Measurements from ENCODE around the gene RAVER2. TPM values are rescaled to one million over a fixed set of nuclear protein-coding genes. Genes with fewer than 3 reads are reported as not detected.

The RAVER2 gene
- total RNA-seq, 2 experiments from 2014 or later = 2.9 to 3.2 TPM

DNA sequence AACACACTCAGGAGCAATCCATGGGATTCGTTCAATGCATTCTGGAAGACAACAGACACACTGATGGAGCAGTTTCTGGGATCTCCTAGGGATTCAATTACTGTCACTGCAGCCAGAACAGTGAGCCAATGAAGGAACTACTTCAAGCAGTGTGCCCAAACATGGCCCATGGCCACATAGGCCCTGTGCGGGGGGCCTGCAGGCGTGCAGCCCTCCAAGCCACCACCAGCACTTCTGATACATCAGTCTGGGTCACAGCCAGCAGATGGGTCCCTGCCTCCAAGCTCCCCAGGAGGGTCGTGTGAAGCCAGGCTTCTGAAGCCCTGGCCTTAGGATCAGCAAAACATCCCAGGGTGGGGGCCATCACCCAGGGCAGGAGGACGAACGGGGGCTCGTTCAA, 99.3 kb downstream of the RAVER2 start:
- DNase-seq = no peak
- Mint-ChIP-seq H3K27me3 (no peaks in the 10 kb centered on the region), H3K27ac (peak overlapping the region; percentile 28), H3K36me3 (peaks cover 34% of the 10 kb centered on the region), H3K4me3 (no peak overlapping the region), H3K4me1 (ENCODE audit: low read depth) (no peaks in the 10 kb centered on the region), H3K9me3 (no peaks in the 10 kb centered on the region)
- intact Hi-C loops (cut with micrococcal nuclease) = no loop called here
- ChIA-PET CTCF (no interaction called here), POLR2A (no interaction called here)

DNA sequence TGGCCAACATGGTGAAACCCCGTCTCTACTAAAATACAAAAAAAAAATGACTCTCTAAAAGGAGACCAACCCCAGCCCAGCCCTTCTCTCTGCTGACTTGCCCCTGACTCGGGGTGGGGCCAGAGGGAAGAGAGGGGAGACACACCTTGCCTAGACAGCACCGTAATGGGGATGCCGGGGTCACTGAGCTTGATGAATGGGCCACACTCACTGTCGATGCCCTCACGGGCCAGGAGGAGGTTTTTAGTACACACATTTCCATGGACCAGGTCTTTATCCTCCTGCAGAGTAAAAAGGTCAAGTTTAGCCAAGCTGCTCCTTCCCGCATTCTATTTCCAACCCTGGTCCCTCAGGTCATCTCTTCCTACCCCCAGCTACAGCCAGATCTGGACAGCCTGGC, 99.7 kb downstream of the RAVER2 start:
- Mint-ChIP-seq H3K36me3 (peaks cover 34% of the 10 kb centered on the region), H3K9me3 (no peaks in the 10 kb centered on the region), H3K27me3 (no peaks in the 10 kb centered on the region), H3K27ac (no peak overlapping the region), H3K4me3 (no peak overlapping the region), H3K4me1 (ENCODE audit: low read depth) (no peaks in the 10 kb centered on the region)
- ChIA-PET CTCF (no interaction called here), POLR2A (no interaction called here)
- intact Hi-C loops (cut with micrococcal nuclease) = no loop called here
- no peak for DNase-seq

DNA sequence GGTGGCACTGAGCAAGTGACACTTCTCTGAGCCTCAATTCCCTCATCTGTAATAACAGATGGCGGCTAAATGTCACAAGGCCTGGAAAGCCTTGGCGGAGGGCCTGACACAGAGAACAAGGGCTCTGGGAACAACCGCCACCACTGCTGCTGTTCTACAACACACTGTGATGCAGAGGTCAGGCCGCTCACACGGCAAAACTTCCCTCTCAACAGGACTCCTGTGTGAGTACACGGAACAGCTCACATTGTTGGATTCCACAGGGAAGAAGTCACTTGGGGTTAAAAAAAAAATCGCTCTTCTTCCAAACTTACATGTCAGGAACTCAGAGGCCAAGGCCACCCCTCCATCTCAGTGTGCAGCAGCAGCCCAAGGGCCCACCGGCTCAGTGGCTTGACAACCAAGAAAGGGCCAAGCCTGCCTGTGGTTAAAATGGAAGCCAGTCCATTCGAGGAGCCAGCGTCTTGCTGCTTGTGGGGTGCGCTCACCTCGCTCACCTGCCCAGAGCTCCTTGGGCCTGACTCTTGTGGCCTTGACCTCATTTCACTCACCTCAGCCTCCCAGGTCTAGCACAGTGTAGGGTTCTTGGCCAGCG, 101.1 kb downstream of the RAVER2 start:
- ChIA-PET CTCF (no interaction called here), POLR2A (interaction anchor here (0.5 kb wide), 1 partner anchor 22 kb away, joined by 3 read pairs; no protein-coding TSS in a partner anchor)
- H3K36me3 Mint-ChIP-seq = peaks cover 32% of the 10 kb centered on the region
- no peak overlapping the region for H3K4me3 Mint-ChIP-seq
- DNase-seq = no peak
- no peaks in the 10 kb centered on the region for H3K4me1 Mint-ChIP-seq (ENCODE audit: low read depth)
- H3K27me3 Mint-ChIP-seq = no peaks in the 10 kb centered on the region
- H3K9me3 Mint-ChIP-seq = no peaks in the 10 kb centered on the region
- intact Hi-C loops (cut with micrococcal nuclease) = no loop called here
- H3K27ac Mint-ChIP-seq = no peak overlapping the region

DNA sequence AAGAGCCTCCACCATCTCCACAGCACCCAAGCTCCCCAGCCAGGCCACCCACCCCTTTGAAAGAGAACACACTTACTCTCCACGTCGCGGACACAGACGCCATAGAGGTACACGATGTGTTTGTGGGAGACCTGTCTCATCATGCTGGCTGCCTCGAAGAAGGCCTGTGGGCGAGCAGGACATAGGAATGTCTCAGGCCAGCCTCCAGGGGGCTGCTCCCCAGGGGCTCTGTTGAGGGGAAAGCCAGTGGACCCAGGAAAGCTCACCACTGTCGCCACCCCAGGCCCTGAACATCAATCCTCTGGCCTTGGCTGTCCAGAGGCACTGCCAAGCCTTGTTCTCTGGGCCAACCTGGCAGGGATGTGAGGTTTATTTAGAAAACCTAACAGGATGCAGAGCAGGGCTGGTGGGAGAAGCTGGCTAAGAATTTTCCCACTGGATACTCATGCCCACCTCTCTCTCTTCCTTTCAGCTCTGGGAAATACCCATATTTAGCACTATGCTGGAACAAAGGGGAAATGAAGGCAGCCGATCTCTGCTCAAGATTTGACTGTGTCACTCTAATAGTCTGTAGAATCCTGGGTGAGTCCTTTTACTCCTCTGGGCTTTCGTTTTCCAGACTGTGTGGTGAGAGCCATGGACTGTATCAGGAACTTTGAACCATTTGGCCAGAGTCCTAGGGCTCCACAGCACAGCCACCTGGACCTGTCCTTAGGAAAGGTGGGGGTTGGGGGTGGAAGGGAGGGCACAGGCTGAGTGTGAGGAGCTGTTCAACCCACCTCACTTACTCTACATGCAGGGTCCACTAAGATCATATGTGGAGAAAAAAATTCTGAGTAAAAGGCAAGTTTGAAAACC, 101.9 kb downstream of the RAVER2 start:
- H3K27ac Mint-ChIP-seq = peak overlapping the region; percentile 42
- H3K9me3 Mint-ChIP-seq = no peaks in the 10 kb centered on the region
- ChIA-PET POLR2A (no interaction called here), CTCF (no interaction called here)
- DNase-seq = no peak
- intact Hi-C loops (cut with micrococcal nuclease) = no loop called here
- peaks cover 27% of the 10 kb centered on the region for H3K36me3 Mint-ChIP-seq
- no peaks in the 10 kb centered on the region for H3K27me3 Mint-ChIP-seq
- H3K4me3 Mint-ChIP-seq = no peak overlapping the region
- H3K4me1 Mint-ChIP-seq (ENCODE audit: low read depth) = no peaks in the 10 kb centered on the region

DNA sequence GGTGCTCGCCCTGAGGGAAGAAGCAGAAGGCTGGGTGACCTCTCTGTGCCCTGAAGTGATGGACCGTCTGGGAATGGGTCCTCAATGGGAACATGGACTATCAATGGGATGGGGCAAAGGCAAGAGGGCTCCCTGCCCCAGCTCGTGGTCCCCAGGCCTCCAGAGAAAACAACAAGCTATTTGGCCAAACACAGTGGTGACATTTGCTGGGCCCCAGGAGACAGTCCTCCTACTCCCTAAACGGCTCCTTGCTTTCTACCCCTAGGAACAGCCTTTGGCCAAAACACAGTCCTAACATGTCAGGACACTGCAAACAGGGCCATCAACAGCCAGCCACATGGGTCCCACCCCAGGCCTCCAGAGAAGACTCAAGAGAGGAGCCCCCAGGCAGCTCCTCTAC, 102.8 kb downstream of the RAVER2 start:
- peaks cover 27% of the 10 kb centered on the region for H3K36me3 Mint-ChIP-seq

DNA sequence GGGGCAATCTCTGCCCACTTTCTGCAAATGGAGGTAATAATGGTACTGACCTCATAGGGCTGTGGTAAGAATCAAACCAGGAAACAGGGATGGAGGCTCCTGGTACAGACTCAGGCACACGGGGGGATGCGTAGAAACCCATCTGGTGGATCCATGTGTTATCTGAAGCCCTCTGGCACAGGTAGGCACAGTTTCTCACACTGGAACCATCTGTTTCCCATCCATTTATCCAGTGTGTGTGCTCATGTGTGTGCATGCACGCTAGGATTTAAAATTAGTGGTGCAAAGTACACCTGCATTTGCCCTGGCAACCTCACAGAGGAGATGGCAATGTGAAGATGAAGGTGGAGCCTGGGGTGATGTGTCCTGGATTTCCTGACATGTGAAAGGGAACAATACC, 103.3 kb downstream of the RAVER2 start:
- POLR2A ChIA-PET = no interaction called here
- no peaks in the 10 kb centered on the region for H3K9me3 Mint-ChIP-seq
- H3K4me3 Mint-ChIP-seq = no peak overlapping the region
- DNase-seq = no peak
- no peak overlapping the region for H3K27ac Mint-ChIP-seq
- peaks cover 27% of the 10 kb centered on the region for H3K36me3 Mint-ChIP-seq
- CTCF ChIA-PET = interaction anchor here (0.7 kb wide), 1 partner anchor 11 kb away, joined by 4 read pairs; no protein-coding TSS in a partner anchor
- intact Hi-C loops (cut with micrococcal nuclease) = no loop called here
- H3K27me3 Mint-ChIP-seq = no peaks in the 10 kb centered on the region
- no peaks in the 10 kb centered on the region for H3K4me1 Mint-ChIP-seq (ENCODE audit: low read depth)

More for the DNA sequence above, 102.8 kb downstream of the RAVER2 start:
- intact Hi-C loops (cut with micrococcal nuclease) = no loop called here
- no peak overlapping the region for H3K4me3 Mint-ChIP-seq
- H3K9me3 Mint-ChIP-seq = no peaks in the 10 kb centered on the region
- CTCF ChIA-PET = no interaction called here
- no peaks in the 10 kb centered on the region for H3K27me3 Mint-ChIP-seq
- H3K27ac Mint-ChIP-seq = no peak overlapping the region
- H3K4me1 Mint-ChIP-seq (ENCODE audit: low read depth) = no peaks in the 10 kb centered on the region
- no peak for DNase-seq
- POLR2A ChIA-PET = no interaction called here

DNA sequence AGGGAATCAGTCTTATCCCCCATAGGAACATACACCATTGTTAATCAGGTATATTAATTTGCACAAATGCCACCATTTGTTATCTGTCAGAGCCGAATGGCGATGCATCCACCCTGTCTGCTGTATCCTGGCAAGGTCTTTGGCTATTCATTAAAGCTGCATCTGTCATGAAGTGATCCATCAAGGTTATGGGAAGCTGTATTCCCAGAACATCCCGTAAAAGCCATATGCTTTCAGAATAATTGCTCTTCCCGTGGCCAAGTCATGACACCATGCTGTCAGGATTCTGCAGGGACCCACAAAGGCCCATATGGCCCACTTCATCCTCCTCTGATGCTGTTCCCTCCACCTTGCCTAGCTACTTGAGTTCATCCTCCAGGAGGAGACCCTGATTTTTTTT, 103.9 kb downstream of the RAVER2 start:
- no peak for DNase-seq
- Mint-ChIP-seq H3K27ac (no peak overlapping the region), H3K4me3 (no peak overlapping the region), H3K27me3 (no peaks in the 10 kb centered on the region), H3K9me3 (no peaks in the 10 kb centered on the region), H3K4me1 (ENCODE audit: low read depth) (no peaks in the 10 kb centered on the region), H3K36me3 (peaks cover 27% of the 10 kb centered on the region)
- ChIA-PET POLR2A (no interaction called here), CTCF (interaction anchor here (0.7 kb wide), 1 partner anchor 11 kb away, joined by 4 read pairs; no protein-coding TSS in a partner anchor)
- intact Hi-C loops (cut with micrococcal nuclease) = no loop called here

DNA sequence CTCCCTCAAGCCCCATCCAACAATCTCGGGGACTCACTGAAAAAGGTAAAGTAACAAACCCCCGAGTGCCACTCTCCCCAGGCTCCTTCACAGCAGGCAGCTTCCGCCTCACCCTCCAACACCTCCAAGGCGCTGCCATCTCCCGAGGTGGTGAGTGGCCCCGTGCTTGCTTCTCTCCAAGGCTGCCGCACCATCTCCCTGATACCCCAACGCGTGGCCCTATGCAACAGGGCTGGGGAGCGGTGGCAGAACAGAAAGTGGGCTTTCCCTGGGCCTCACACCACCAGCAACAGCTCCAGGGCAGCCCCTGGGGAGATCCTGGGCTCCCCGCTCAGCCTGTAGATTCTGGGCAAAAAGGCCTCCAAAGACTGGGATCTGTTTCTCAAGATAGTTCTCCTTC, 105.1 kb downstream of the RAVER2 start:
- H3K27ac Mint-ChIP-seq = no peak overlapping the region
- intact Hi-C loops (cut with micrococcal nuclease) = no loop called here
- H3K4me3 Mint-ChIP-seq = no peak overlapping the region
- POLR2A ChIA-PET = no interaction called here
- no peak for DNase-seq
- H3K36me3 Mint-ChIP-seq = peaks cover 20% of the 10 kb centered on the region
- CTCF ChIA-PET = no interaction called here
- no peaks in the 10 kb centered on the region for H3K9me3 Mint-ChIP-seq
- no peaks in the 10 kb centered on the region for H3K27me3 Mint-ChIP-seq
- no peaks in the 10 kb centered on the region for H3K4me1 Mint-ChIP-seq (ENCODE audit: low read depth)

DNA sequence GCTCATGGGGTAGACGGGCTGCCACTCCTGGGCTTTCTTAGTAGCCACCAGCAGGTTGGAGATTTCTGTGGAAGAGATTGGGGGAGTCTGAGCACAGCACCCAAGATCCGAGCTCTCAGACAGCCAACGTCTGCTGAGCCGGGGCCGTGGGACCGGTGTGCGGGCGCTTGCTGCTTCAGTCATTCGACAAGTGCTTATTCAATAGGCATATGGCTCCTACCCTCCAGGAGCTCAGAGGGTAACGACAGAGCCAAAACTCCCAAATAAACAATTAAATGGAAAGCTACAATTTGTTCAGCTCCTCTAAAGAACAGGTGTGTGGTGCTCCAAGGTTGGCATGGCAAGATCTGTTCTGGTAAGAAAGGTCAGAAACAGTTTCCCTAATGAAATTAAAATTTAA, 106.0 kb downstream of the RAVER2 start:
- peaks cover 20% of the 10 kb centered on the region for H3K36me3 Mint-ChIP-seq
- no peak overlapping the region for H3K4me3 Mint-ChIP-seq
- POLR2A ChIA-PET = no interaction called here
- no peaks in the 10 kb centered on the region for H3K4me1 Mint-ChIP-seq (ENCODE audit: low read depth)
- H3K27me3 Mint-ChIP-seq = no peaks in the 10 kb centered on the region
- intact Hi-C loops (cut with micrococcal nuclease) = no loop called here
- no peak for DNase-seq
- no peak overlapping the region for H3K27ac Mint-ChIP-seq
- H3K9me3 Mint-ChIP-seq = no peaks in the 10 kb centered on the region
- CTCF ChIA-PET = no interaction called here

DNA sequence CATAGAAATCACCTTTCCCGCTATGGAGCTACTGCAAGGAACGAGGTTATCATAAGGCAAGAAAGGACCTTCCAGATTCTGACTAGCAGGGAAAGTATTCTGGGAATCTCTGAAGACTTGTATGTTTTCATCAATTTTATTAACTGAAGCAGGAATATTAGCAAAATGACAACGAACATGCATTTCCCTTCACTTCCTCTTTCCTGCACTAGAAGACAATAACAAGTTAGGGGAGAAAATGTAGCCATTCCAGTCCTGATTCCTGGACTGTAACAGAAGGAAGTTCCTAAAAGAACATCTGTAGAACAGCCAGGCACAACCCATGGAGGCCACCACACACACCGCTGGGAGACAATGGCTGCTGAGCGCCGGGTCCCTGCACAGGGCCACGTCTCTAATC, 106.8 kb downstream of the RAVER2 start:
- intact Hi-C loops (cut with micrococcal nuclease) = no loop called here
- Mint-ChIP-seq H3K9me3 (no peaks in the 10 kb centered on the region), H3K27me3 (no peaks in the 10 kb centered on the region), H3K36me3 (peaks cover 18% of the 10 kb centered on the region), H3K4me1 (ENCODE audit: low read depth) (no peaks in the 10 kb centered on the region), H3K27ac (no peak overlapping the region), H3K4me3 (no peak overlapping the region)
- CTCF ChIA-PET = no interaction called here
- DNase-seq = no peak
- POLR2A ChIA-PET = no interaction called here

DNA sequence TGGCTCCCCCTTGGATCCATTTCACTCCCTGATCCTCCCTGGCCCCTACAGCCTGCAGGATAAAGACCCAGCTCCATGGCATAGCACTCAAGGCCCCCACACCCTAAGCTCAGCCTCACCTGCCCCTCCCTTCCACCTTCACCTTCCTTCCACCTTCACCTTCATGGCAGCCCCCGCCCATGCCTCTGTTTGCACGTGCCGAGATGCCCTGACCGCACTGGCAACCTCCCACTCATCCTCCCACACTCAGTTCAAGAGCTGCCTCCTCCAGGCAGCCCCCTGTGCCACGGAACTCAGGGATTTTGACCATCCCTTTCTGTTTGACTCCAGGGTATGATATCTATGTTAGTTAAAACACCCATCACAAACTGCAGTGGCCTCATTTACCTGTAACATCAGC, 109.8 kb downstream of the RAVER2 start:
- DNase-seq = no peak
- Mint-ChIP-seq H3K36me3 (peaks cover 37% of the 10 kb centered on the region), H3K9me3 (no peaks in the 10 kb centered on the region), H3K4me3 (no peak overlapping the region), H3K27me3 (no peaks in the 10 kb centered on the region), H3K4me1 (ENCODE audit: low read depth) (peaks cover 2% of the 10 kb centered on the region), H3K27ac (no peak overlapping the region)
- CTCF ChIA-PET = no interaction called here
- intact Hi-C loops (cut with micrococcal nuclease) = no loop called here
- POLR2A ChIA-PET = interaction anchor here (1.3 kb wide), 1 partner anchor 15 kb away, joined by 4 read pairs; no protein-coding TSS in a partner anchor

DNA sequence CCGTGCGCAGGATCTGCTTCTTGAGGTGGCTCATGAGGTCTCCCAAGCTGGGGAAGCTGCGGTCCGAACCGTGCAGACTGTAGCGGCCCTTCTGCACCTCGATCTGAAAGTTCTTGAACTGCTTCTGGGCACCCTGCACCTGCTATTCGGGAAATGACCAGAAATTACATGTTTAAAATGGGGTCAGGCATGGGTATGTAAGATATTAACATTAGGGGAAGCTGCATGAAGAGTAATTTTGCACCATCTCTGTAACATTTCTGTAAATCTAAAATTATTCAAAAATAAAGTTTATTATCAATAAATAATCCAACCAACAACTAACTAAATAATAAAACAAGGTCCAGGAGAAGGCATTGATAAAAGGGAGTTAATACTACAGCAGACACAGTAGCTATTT, 110.7 kb downstream of the RAVER2 start:
- no peak for DNase-seq
- H3K4me3 Mint-ChIP-seq = no peak overlapping the region
- ChIA-PET POLR2A (no interaction called here), CTCF (interaction anchor here (1.2 kb wide), 1 partner anchor 31 kb away, joined by 4 read pairs; no protein-coding TSS in a partner anchor)
- H3K27me3 Mint-ChIP-seq = no peaks in the 10 kb centered on the region
- H3K4me1 Mint-ChIP-seq (ENCODE audit: low read depth) = peaks cover 3% of the 10 kb centered on the region
- peaks cover 37% of the 10 kb centered on the region for H3K36me3 Mint-ChIP-seq
- no peaks in the 10 kb centered on the region for H3K9me3 Mint-ChIP-seq
- intact Hi-C loops (cut with micrococcal nuclease) = no loop called here
- H3K27ac Mint-ChIP-seq = no peak overlapping the region

DNA sequence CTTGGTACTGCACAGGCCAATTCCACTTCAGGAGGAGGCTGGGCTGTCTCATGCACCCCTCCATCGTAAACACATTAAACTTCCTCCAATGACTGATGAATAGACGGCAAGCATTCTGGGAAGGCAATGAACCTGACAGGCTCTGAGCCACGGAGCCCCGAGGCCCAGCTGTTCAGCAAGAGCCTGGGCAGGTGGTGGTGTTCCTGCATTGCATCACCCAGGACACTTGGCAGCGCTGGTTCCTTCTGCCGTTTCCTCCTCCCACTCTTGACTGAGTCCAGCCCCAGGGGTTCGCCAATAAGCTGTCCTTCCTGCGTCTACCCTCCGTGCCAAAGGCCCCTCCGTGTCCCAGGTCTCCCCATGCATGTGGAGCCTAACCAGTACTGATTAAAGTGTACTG, 111.7 kb downstream of the RAVER2 start:
- Mint-ChIP-seq H3K36me3 (peaks cover 42% of the 10 kb centered on the region), H3K27me3 (no peaks in the 10 kb centered on the region), H3K9me3 (no peaks in the 10 kb centered on the region), H3K27ac (no peak overlapping the region), H3K4me3 (no peak overlapping the region), H3K4me1 (ENCODE audit: low read depth) (peaks cover 8% of the 10 kb centered on the region)
- POLR2A ChIA-PET = no interaction called here
- no peak for DNase-seq
- CTCF ChIA-PET = no interaction called here
- intact Hi-C loops (cut with micrococcal nuclease) = no loop called here

Measured in activated CD4-positive, alpha-beta memory T cell treated with anti-CD3 and anti-CD28 coated beads for 36 hours (primary cell).